OCI-LY7 (cell line): ENCODE measurements around the gene SLCO2B1. TPM values are rescaled to one million over a fixed set of nuclear protein-coding genes. Genes with fewer than 3 reads are reported as not detected.

Source experiments
- BruUV-seq: library from RNA; stranded (reverse); fragments of 400-500 nt; replicated peaks from 2 replicates; lab custom pipeline; 2021; lab: Mats Ljungman, UMichigan
- CTCF ChIA-PET: fragments of 300-600 bp; sonication (Branson Sonifier 250); formaldehyde crosslinking; loops from one replicate; lab custom pipeline; 2022; ENCODE audit warnings: antibody characterized with exemption; ENCODE audit not compliant: unreplicated experiment; lab: Charles Lee
- POLR2A ChIA-PET: fragments of 300-600 bp; sonication (Branson Sonifier 250); formaldehyde crosslinking; loops from one replicate; lab custom pipeline; 2022; ENCODE audit warnings: antibody characterized with exemption; lab: Charles Lee
- DNase-seq: peaks from one replicate; pipeline ENCODE4 v3.0.0-alpha.2; 2015; ENCODE audit warnings: low spot score
- H2AFZ ChIP-seq: fragments of 200-600 bp; sonication (generic), shearing (Covaris generic); 2 replicates; pipeline ENCODE4 v1.6.1; 2014; ENCODE audit warnings: mild to moderate bottlenecking, antibody characterized with exemption, low read length, moderate library complexity
- H3K27ac ChIP-seq: fragments of 200-600 bp; sonication (generic); 2 replicates; pipeline ENCODE4 v1.5.1; 2014; ENCODE audit warnings: mixed run types, low read depth, mild to moderate bottlenecking, moderate library complexity, low read length, inconsistent platforms; ENCODE audit not compliant: poor library complexity, severe bottlenecking
- H3K36me3 ChIP-seq: fragments of 200-600 bp; sonication (generic); 2 replicates; pipeline ENCODE4 v1.6.1; 2014; ENCODE audit warnings: mild to moderate bottlenecking, antibody characterized with exemption, low read length, moderate library complexity, mixed read lengths; ENCODE audit not compliant: insufficient read depth
- H3K4me1 ChIP-seq: fragments of 200-600 bp; sonication (generic); 2 replicates; pipeline ENCODE4 v1.5.1; 2014; ENCODE audit warnings: mild to moderate bottlenecking, low read length; ENCODE audit not compliant: insufficient read depth, poor library complexity, severe bottlenecking
- H3K4me2 ChIP-seq: fragments of 200-600 bp; sonication (generic); 2 replicates; pipeline ENCODE4 v1.6.1; 2014; ENCODE audit warnings: mild to moderate bottlenecking, low read length
- H3K4me3 ChIP-seq: fragments of 200-600 bp; sonication (generic); 2 replicates; pipeline ENCODE4 v1.5.1; 2014; ENCODE audit warnings: mild to moderate bottlenecking, low read depth, low read length; ENCODE audit not compliant: poor library complexity, severe bottlenecking
- H3K79me2 ChIP-seq: fragments of 200-600 bp; sonication (generic); 2 replicates; pipeline ENCODE4 v1.6.1; 2016; ENCODE audit warnings: low read depth, mild to moderate bottlenecking, low read length, moderate library complexity, mixed read lengths; ENCODE audit not compliant: insufficient read depth
- H3K9me2 ChIP-seq: fragments of 200-600 bp; sonication (generic); 2 replicates; pipeline ENCODE4 v1.6.1; 2016; ENCODE audit warnings: mild to moderate bottlenecking, low read length, mixed read lengths; ENCODE audit not compliant: insufficient read depth
- H3K9me3 ChIP-seq: fragments of 200-600 bp; sonication (generic); 2 replicates; pipeline ENCODE4 v1.6.1; 2014; ENCODE audit warnings: mild to moderate bottlenecking, mixed run types, low read length, mixed read lengths
- H4K20me1 ChIP-seq: fragments of 200-600 bp; sonication (generic); 2 replicates; pipeline ENCODE4 v1.6.1; 2014; ENCODE audit warnings: mild to moderate bottlenecking, antibody characterized with exemption, low read length, moderate library complexity, mixed read lengths; ENCODE audit not compliant: insufficient read depth
- CTCF ChIP-seq: fragments of 200-600 bp; sonication (generic); conservative IDR thresholded peaks from 2 replicates; pipeline ENCODE4 v1.5.1; 2014; ENCODE audit warnings: mild to moderate bottlenecking, antibody characterized with exemption, low read length, moderate library complexity, mixed read lengths
- EZH2phosphoT487 ChIP-seq: fragments of 200-600 bp; sonication (generic); IDR thresholded peaks from 2 replicates; pipeline ENCODE4 v1.6.1; 2018; ENCODE audit warnings: low read depth, borderline replicate concordance, mild to moderate bottlenecking, mixed run types, antibody characterized with exemption, low read length, moderate library complexity, mixed read lengths
- intact Hi-C: fragments of 100-400 bp; cut with micrococcal nuclease; formaldehyde crosslinking; loops from one replicate; pipeline ENCODE4 v1.10.0; 2022; ENCODE audit not compliant: unreplicated experiment
- total RNA-seq, 2 experiments: library from RNA; depleted of rRNA in 1 of 2; stranded (reverse); fragments of >200 nt in 1 of 2; shearing (Covaris generic) in 1 of 2; gene quantifications; 2 replicates each; pipeline ENCODE4 v1.2.3, GENCODE V29; 2014 to 2022

SLCO2B1 gene
- total RNA-seq, 2 experiments from 2014 or later = 0.03 TPM; not detected in 1

GRCh38 chr11:75147875-75148263 lies 3.0 kb upstream of the SLCO2B1 start:
- Histone ChIP-seq H3K27ac (no peak overlapping the region), H3K4me1 (peaks cover 31% of the 10 kb centered on the region), H3K9me3 (no peaks in the 10 kb centered on the region), H3K4me2 (no peak overlapping the region), H3K36me3 (no peaks in the 10 kb centered on the region), H2AFZ (no peak overlapping the region), H4K20me1 (no peaks in the 10 kb centered on the region), H3K9me2 (no peaks in the 10 kb centered on the region), H3K79me2 (no peaks in the 10 kb centered on the region), H3K4me3 (no peak overlapping the region)
- intact Hi-C loops = no loop called here
- TF ChIP-seq CTCF (no peak), EZH2phosphoT487 (no peak)
- CTCF ChIA-PET = no interaction called here
- POLR2A ChIA-PET = interaction anchor here (0.7 kb wide), 1 partner anchor 121 kb away, joined by 3 read pairs; no protein-coding TSS in a partner anchor
- no peak for DNase-seq
- BruUV-seq = no TSS peak

GRCh38 chr11:75148436-75148983 lies 2.4 kb upstream of the SLCO2B1 start:
- H3K4me3 ChIP-seq = no peak overlapping the region
- no peaks in the 10 kb centered on the region for H3K9me2 ChIP-seq
- intact Hi-C loops = no loop called here
- peaks cover 25% of the 10 kb centered on the region for H3K4me1 ChIP-seq
- H3K36me3 ChIP-seq = no peaks in the 10 kb centered on the region
- no peaks in the 10 kb centered on the region for H3K79me2 ChIP-seq
- DNase-seq = no peak
- ChIA-PET CTCF (no interaction called here), POLR2A (no interaction called here)
- BruUV-seq = no TSS peak
- no peaks in the 10 kb centered on the region for H3K9me3 ChIP-seq
- no peak overlapping the region for H3K27ac ChIP-seq
- H3K4me2 ChIP-seq = no peak overlapping the region
- no peaks in the 10 kb centered on the region for H4K20me1 ChIP-seq
- TF ChIP-seq CTCF (no peak), EZH2phosphoT487 (no peak)
- no peak overlapping the region for H2AFZ ChIP-seq

- intact Hi-C loops = no loop called here
- BruUV-seq = no TSS peak
- Histone ChIP-seq H3K27ac (no peak overlapping the region), H3K4me2 (no peak overlapping the region), H3K36me3 (no peaks in the 10 kb centered on the region), H3K79me2 (no peaks in the 10 kb centered on the region), H3K4me3 (no peak overlapping the region), H3K9me3 (no peaks in the 10 kb centered on the region), H2AFZ (no peak overlapping the region), H4K20me1 (no peaks in the 10 kb centered on the region), H3K4me1 (peaks cover 15% of the 10 kb centered on the region), H3K9me2 (no peaks in the 10 kb centered on the region)
- CTCF ChIA-PET = interaction anchor here (1.0 to 1.8 kb wide), 2 partner anchors 8 to 55 kb away, joined by 3 to 7 read pairs; no protein-coding TSS in a partner anchor
- POLR2A ChIA-PET = no interaction called here
- no peak for DNase-seq
- TF ChIP-seq EZH2phosphoT487 (no peak), CTCF (no peak)
Measured at GRCh38 chr11:75149766-75150465, 991 bp upstream of the SLCO2B1 start.
